ENCODE data around the gene FTH1.

FTH1 gene

DNA sequence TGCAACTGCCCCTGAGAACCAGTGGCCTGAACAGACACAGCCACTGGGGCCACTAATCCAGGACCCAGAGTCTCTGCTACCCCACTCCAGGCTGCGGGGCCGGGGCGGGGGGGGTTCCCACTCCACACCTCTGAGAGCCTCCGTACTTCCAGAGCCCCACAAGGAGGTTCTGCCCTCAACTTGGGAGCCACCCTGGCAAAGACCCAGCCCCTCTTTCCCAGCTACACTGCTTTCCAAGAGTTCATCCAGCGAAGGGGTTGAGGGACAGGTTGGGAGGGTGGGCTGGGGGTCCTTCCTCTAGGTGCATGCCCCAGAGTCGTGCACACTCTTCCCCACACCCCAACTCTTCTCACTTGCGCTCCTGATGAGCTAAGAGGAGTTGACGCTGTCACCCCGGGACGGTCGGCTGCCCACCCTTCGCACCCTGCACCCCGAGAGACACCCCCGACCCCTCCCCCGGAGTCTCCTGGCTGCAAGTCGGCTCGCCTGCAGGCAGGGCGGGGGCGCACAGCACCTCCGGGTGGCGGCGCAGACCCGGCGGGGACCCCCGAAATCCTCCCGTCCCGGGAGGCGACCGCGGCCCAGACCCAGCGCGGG, 50.6 kb downstream of the FTH1 start:
- no peak overlapping the region for H3K27ac ChIP-seq

DNA sequence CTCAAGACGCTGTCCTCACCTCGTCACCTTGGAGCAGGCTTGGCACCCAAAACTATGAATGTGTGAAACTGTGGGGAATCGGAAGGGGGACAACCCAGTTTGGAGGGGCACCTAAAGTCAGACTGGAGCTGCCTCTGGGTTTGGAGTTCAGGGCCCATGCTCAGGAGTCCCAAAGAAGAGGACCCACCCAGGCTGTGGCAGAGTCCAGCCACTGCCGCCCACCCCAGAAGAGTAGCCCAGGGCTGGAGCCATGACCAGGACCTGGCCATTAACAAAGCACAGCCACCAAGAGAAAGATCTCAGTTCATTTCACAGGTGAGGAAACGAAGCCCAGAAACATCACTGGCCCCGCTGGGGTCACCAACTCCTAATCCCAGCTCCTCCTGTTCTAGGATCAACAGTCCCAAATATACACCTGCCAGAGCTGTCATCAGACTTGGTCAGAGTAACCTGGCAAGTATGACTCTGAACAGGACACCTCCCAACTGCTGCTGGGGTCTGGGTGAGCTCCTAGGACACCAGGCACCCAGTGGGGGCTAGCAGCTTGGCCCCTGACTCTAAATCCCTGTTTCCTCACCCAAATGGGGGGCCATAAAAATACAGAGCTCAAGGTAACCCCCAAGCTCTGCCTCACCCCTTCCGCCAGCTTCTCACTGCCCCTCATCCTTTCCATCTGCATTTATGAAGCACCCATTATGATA, 52.8 kb downstream of the FTH1 start:
- TF ChIP-seq, protein P1, sequence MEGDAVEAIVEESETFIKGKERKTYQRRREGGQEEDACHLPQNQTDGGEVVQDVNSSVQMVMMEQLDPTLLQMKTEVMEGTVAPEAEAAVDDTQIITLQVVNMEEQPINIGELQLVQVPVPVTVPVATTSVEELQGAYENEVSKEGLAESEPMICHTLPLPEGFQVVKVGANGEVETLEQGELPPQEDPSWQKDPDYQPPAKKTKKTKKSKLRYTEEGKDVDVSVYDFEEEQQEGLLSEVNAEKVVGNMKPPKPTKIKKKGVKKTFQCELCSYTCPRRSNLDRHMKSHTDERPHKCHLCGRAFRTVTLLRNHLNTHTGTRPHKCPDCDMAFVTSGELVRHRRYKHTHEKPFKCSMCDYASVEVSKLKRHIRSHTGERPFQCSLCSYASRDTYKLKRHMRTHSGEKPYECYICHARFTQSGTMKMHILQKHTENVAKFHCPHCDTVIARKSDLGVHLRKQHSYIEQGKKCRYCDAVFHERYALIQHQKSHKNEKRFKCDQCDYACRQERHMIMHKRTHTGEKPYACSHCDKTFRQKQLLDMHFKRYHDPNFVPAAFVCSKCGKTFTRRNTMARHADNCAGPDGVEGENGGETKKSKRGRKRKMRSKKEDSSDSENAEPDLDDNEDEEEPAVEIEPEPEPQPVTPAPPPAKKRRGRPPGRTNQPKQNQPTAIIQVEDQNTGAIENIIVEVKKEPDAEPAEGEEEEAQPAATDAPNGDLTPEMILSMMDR (IDR thresholded peaks at IDR 0.05): no peak
- no peak for TF ChIP-seq ZFX (IDR thresholded peaks at IDR 0.05; ENCODE audit: borderline replicate concordance)
- H3K27ac ChIP-seq: no peak overlapping the region

More for the DNA sequence above, 50.6 kb downstream of the FTH1 start:
- TF ChIP-seq, protein P1 (IDR thresholded peaks at IDR 0.05): no peak
- TF ChIP-seq ZFX (IDR thresholded peaks at IDR 0.05; ENCODE audit: borderline replicate concordance): no peak
